Right renal cortex interstitium (tissue), 3 donors: ENCODE results near the gene CTNND2. TPM values are rescaled to one million over a fixed set of nuclear protein-coding genes. Genes with fewer than 3 reads are reported as not detected.
"Not testable (repeated sequence)": the region's sequence is repeated elsewhere in the genome, so short reads cannot be mapped to it uniquely, and the experiment has no call there.

Source experiments
- DNase-seq, 3 donors: peaks; one replicate each; pipeline ENCODE4 v3.0.0-alpha.2; 2013; ENCODE audit warnings: low read depth in 3 of 3, low spot score in 2 of 3
- polyA plus RNA-seq, 3 donors: library from polyadenylated mRNA; unstranded; fragments of 120-200 nt; gene quantifications; one replicate each; pipeline ENCODE4 v1.2.1, GENCODE V29; 2013; ENCODE audit not compliant: insufficient read length in 3 of 3

The CTNND2 gene
- polyA plus RNA-seq, 3 donors, result 2.1 to 2.3 (median 2.1) TPM

GRCh38 chr5:11148810-11149539 is 755.3 kb downstream of the CTNND2 start:
- DNase-seq, result no peak

DNA sequence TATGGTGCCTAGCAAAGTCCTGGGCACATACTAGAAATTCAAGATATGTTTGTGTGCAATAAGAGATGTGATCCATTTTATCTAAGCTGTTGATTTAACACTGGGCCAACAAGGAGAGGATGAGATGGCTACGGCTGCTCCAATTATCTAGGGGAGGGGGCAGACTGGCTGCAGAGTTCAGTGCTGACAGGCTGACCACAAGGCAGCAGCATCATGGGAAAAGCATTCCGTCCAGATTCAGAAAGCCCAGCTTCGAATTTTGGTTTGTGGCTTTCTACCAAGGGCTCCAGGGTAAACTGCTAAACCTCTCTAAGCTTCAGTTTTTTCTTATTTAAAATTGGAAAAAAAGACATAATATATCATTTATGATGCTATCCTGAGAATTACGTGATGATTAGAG is 758.1 kb downstream of the CTNND2 start:
- no peak for DNase-seq

GRCh38 chr5:11143456-11144267 is 760.6 kb downstream of the CTNND2 start:
- DNase-seq, result no peak

DNA sequence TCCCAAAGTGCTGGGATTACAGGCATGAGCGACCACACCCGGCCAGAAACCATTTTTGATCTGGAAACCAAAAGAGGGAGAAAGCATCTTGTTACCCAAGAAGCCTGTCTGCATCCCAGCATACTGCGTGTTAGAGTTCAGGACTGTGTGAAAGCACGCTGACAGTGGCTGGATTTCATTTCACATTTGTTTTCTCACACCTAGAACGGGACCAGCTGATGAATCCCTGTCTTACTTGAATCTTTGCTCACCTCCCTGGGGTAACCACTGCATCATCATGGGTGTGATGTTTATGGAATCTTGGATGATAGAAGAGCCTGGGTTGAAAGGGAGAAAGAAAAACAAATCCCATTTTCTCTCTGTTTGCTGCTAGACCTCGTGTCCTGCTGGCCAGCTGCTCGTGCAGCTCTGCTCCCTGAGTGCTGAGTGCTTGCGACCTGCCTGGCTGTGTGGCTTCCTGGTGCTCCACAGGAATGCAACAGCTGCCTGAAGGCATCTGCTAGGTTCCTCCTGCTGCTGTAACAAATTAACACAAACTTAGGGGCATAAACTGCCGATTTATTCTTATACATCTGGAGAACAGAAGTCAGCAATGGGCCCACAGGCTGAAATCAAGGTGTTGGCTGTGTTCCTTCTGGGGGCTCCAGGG is 764.9 kb downstream of the CTNND2 start:
- no peak for DNase-seq

GRCh38 chr5:11130131-11130530 is 774.1 kb downstream of the CTNND2 start:
- no peak for DNase-seq

- DNase-seq, result no peak
Measured at GRCh38 chr5:11128021-11128420, 776.2 kb downstream of the CTNND2 start.

DNA sequence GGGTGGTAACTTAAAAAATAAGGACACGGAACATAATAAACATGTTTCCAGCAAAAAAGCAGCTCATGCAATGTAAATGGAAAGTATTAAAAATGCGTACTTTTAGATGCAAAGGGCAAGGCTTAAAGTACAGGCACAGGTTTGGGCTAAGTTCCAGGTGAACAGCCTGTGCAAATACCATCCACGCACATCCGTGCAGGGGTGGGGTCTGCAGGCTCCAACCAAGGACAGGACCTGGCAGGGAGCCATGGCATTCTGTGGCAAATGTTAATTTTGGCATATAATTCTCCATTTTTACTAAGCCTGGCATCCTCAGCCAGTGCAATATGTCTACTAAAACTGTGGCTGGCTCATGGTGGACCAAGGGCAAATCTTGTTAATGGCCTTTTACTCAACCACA is 777.4 kb downstream of the CTNND2 start:
- DNase-seq, result no peak

DNA sequence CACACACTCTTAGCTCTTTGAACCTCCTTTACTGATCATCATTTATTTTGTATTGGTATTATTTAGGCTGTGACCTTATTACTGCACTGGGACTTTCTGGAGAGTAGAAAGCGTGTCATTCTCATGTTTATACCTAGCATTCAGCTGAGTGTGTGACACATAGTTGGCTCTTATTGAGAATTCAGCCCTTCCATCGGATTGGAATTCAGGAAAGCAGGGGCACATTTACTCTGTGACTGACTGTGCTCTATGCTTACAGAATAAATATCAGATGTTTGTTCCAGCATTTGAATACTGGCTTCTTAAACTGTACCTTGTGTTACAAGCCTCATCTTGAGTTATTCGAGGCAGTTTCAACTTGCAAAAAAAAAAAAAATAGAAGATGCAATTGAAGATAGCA is 782.4 kb downstream of the CTNND2 start:
- no peak for DNase-seq

DNA sequence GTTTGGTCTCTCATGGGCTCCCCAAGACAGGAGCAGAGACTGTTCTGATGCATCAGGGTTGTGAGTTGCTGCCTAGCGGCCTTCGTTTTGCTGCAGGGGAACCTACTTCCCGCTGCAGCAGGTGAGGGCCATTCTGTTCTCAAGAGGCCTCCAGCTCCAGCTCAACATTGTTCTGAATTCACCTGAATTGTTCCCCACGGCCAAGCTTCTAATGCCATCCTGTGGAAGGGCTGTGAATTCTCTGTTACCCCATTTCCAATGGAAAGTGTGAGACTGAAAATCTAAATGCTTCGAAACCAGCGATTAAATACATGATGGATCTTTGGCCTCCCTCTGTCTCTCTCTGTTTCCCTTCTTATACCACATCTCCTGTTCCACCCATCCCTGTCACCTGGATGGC is 794.1 kb downstream of the CTNND2 start:
- no peak for DNase-seq

GRCh38 chr5:11105696-11106095 is 798.5 kb downstream of the CTNND2 start:
- no peak for DNase-seq

DNA sequence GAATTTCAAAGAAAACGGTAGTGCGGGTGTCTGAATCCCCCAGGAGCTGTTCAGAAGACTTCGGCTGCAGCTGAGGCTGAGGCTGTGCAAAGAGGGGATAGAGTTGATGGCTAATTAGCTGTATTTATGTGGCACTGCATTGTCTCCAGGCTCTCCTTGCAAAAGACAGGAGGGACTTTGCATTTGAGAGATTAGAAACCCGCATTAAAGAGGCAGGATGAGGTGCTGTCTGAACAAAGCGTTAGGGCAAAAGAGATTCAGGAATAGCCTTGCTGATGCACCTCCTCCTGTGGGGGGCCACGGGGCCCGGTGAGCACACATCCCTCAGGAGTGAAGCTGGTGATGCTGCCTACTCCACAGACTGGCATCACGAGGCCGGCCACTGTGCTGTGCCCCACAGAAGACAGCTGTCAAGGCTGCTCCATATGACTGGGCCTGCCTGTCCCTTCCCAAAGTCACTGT is 799.6 kb downstream of the CTNND2 start:
- DNase-seq, result no peak

- DNase-seq, result no peak
Measured at GRCh38 chr5:11104210-11104609, 800.0 kb downstream of the CTNND2 start.

GRCh38 chr5:11084111-11084510 is 820.1 kb downstream of the CTNND2 start:
- no peak for DNase-seq

GRCh38 chr5:11082404-11082945 is 821.8 kb downstream of the CTNND2 start:
- DNase-seq, result no peak

- DNase-seq, result no peak
Measured at GRCh38 chr5:11076945-11077613, 827.2 kb downstream of the CTNND2 start.

DNA sequence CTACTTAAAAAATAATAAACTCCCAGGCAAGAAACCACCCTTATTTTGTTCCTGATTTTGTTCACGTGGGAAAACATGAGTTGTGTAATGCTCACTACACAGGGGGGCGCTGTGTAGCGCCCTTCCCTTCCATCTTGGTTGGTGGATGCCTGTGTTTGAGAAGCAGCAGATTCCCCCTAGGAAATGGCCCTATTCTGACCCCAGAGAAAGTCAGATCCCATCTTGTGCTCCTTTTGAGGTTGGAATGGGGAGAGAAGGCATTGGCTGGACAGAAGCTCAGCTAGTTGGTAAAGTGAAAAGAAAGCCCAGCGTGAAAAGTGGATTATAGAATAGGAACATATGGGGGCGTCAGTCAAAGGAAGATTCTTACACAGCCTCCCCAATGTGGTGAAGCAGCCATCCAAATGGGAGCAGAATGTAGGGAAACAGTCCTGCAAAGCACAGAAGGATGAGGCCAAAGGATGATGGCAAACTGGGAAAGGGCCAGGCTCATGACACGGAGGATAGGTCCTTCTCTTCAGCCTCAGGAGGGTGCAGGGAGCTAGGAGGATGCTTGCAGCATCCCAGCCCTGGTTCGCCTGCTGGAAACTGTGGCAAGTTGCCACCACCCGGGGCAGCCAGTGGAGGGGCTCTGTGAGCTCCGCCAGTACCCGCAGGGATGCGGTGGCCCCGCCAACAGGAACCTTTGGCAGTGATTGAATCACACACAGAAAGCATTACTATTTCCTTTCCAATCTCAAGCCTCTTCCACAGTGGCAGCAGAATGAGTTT is 829.0 kb downstream of the CTNND2 start:
- no peak for DNase-seq

DNA sequence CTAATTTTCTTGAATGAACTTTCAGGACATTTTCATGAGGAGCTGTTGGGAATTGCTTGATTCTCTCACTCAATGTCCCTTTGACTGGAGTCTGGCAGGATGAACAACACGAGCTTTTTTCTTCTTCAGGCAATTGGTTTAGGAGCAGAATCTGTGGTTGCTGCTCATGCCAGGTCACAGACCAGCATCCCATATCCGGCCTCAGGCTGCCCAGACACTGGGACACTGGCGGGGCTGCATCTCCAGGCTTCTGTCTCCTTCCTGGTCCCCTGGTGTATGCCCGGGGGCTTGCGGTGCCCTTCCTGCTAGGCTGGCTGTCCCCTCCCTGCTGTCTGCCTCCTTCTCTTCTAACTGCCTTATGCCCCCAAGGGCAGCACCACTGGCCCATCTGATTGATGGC is 831.7 kb downstream of the CTNND2 start:
- no peak for DNase-seq

- DNase-seq, result no peak
Measured at GRCh38 chr5:11072076-11072475, 832.2 kb downstream of the CTNND2 start.

- DNase-seq, result no peak
Measured at GRCh38 chr5:11069041-11069440, 835.2 kb downstream of the CTNND2 start.

DNA sequence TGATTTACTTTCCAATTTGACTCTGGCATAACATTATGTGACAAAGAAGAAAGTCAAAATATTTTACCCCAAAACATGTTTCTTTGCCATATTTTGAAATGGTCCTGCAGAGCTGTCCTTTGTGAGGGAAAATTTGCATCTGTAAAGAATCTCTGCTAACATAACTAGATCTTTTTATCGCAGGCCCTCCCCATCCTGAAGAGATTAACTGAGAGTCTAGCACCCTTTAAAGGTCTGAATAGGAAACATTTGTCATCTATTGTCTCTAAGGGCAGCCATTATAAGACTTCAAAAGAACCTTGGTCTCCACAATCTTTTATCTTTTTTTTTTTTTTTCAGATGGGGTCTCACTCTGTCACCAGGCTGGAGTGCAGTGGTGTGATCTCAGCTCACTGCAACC is 838.5 kb downstream of the CTNND2 start:
- not testable (repeated sequence) for DNase-seq
